Fibroblast of lung (primary cell): ENCODE data around the gene CPA1. TPM values are rescaled to one million over a fixed set of nuclear protein-coding genes. Genes with fewer than 3 reads are reported as not detected.

Source experiments
- DNase-seq, 2 donors: peaks; one replicate each; pipeline versions ENCODE4 v3.0.0 to v3.0.0-alpha.2; 2010; ENCODE audit warnings: low read depth in 2 of 2
- H2AFZ ChIP-seq: 2 replicates; pipeline ENCODE4 v1.5.1; 2012; ENCODE audit warnings: low read length, control low read depth, inconsistent platforms
- H3K27ac ChIP-seq: 2 replicates; pipeline ENCODE4 v1.5.1; 2011; ENCODE audit warnings: low read length, control low read depth; ENCODE audit not compliant: insufficient read depth
- H3K27me3 ChIP-seq: 2 replicates; pipeline ENCODE4 v1.5.1; 2011; ENCODE audit warnings: mild to moderate bottlenecking, low read length; ENCODE audit not compliant: control insufficient read depth, insufficient read depth
- H3K36me3 ChIP-seq: 2 replicates; pipeline ENCODE4 v1.5.1; 2011; ENCODE audit warnings: low read length; ENCODE audit not compliant: control insufficient read depth, insufficient read depth
- H3K4me1 ChIP-seq: 2 replicates; pipeline ENCODE4 v1.5.1; 2011; ENCODE audit warnings: low read length; ENCODE audit not compliant: control insufficient read depth, insufficient read depth; ENCODE audit errors: extremely low read depth
- H3K4me2 ChIP-seq: 2 replicates; pipeline ENCODE4 v1.5.1; 2011; ENCODE audit warnings: low read length, control low read depth; ENCODE audit not compliant: insufficient read depth; ENCODE audit errors: extremely low read depth
- H3K4me3 ChIP-seq, 4 experiments: fragments of 200-600 bp in 1 of 4; sonication (generic) in 1 of 4; replicated peaks in 1 of 4; 2 replicates each; pipeline ENCODE4 v1.5.1; 2011 to 2016; ENCODE audit warnings: low read length in 4 of 4, low read depth in 3 of 4, mild to moderate bottlenecking in 3 of 4, control low read depth in 2 of 4, inconsistent platforms in 1 of 4, mixed read lengths in 1 of 4; ENCODE audit not compliant: insufficient read depth in 1 of 4; ENCODE audit errors: control extremely low read depth in 1 of 4
- H3K79me2 ChIP-seq: 2 replicates; pipeline ENCODE4 v1.5.1; 2012; ENCODE audit warnings: mild to moderate bottlenecking, low read length, inconsistent platforms; ENCODE audit not compliant: control insufficient read depth, insufficient read depth
- H3K9ac ChIP-seq: 2 replicates; pipeline ENCODE4 v1.5.1; 2011; ENCODE audit warnings: mild to moderate bottlenecking, low read length, control low read depth; ENCODE audit not compliant: insufficient read depth
- H3K9me3 ChIP-seq: 2 replicates; pipeline ENCODE4 v1.5.1; 2012; ENCODE audit warnings: low read depth, low read length; ENCODE audit not compliant: control insufficient read depth, insufficient read depth
- H4K20me1 ChIP-seq: 2 replicates; pipeline ENCODE4 v1.5.1; 2011; ENCODE audit warnings: low read length; ENCODE audit not compliant: control insufficient read depth, insufficient read depth; ENCODE audit errors: extremely low read depth
- EZH2 ChIP-seq: IDR thresholded peaks from 2 replicates; pipeline ENCODE4 v1.5.1; 2012; ENCODE audit warnings: low read length, control low read depth, mild to moderate bottlenecking; ENCODE audit errors: missing control alignments
- polyA plus RNA-seq, 2 donors: library from polyadenylated mRNA; depleted of rRNA in 1 of 2; stranded (reverse) in 1 of 2; unstranded in 1 of 2; fragments of >200 nt; gene quantifications; 2 replicates each; pipeline ENCODE4 v1.2.1, GENCODE V29; 2011 to 2012; ENCODE audit warnings: missing spikeins in 1 of 2
- total RNA-seq: library from RNA; depleted of rRNA; stranded (reverse); fragments of >200 nt; gene quantifications from 2 replicates; pipeline ENCODE4 v1.2.1, GENCODE V29; 2014
- TF ChIP-seq, protein P1 (sequence below), 2 donors: IDR thresholded peaks in 1 of 2; conservative IDR thresholded peaks in 1 of 2; 1 replicate in 1 of 2; 2 replicates in 1 of 2; pipeline ENCODE4 v1.5.1; 2011 to 2012; ENCODE audit warnings: low read length in 2 of 2, control low read depth in 1 of 2, inconsistent platforms in 1 of 2, low read depth in 1 of 2, mild to moderate bottlenecking in 1 of 2

CPA1 gene
- total and polyA plus RNA-seq, 2 donors (not counting 1 experiment from before 2014, with no cell fraction given) = under 0.01 to 0.12 TPM

DNA sequence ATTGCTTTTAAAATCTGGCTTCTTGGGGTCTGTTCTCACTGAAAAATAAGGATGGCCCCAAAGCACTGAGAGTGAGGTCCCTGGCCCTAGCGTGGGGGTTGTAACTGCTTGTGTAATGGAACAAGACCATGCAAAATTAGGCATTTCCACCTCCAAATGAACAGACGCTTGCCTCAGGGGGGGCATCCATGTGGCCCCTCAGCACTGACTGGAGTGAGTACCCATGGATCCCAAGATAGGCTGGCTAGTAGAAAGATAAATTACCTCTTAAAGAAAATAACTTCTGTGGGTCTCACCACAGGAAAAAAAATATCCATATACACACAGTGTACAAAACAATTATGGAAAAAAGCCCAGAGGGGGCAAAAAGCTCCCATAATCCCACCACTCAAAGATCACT lies 15.2 kb upstream of the CPA1 start:
- no peak overlapping the region for H3K4me2 ChIP-seq
- H3K9me3 ChIP-seq = no peaks in the 10 kb centered on the region
- no peaks in the 10 kb centered on the region for H3K36me3 ChIP-seq
- peak in 1 of 2 donors; percentile 82 for DNase-seq
- no peaks in the 10 kb centered on the region for H4K20me1 ChIP-seq
- H3K4me3 ChIP-seq = no peak overlapping the region
- H3K27ac ChIP-seq = peak overlapping the region; percentile 30
- TF ChIP-seq, protein P1, sequence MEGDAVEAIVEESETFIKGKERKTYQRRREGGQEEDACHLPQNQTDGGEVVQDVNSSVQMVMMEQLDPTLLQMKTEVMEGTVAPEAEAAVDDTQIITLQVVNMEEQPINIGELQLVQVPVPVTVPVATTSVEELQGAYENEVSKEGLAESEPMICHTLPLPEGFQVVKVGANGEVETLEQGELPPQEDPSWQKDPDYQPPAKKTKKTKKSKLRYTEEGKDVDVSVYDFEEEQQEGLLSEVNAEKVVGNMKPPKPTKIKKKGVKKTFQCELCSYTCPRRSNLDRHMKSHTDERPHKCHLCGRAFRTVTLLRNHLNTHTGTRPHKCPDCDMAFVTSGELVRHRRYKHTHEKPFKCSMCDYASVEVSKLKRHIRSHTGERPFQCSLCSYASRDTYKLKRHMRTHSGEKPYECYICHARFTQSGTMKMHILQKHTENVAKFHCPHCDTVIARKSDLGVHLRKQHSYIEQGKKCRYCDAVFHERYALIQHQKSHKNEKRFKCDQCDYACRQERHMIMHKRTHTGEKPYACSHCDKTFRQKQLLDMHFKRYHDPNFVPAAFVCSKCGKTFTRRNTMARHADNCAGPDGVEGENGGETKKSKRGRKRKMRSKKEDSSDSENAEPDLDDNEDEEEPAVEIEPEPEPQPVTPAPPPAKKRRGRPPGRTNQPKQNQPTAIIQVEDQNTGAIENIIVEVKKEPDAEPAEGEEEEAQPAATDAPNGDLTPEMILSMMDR (conservative IDR thresholded peaks at IDR 0.05 in 1 of 2, IDR thresholded peaks at IDR 0.05 in 1 of 2; ENCODE audit: low read depth in 1 of 2, low read length in 2 of 2) = no peak
- TF ChIP-seq EZH2 = no peak
- no peak overlapping the region for H3K9ac ChIP-seq
- H3K79me2 ChIP-seq = no peaks in the 10 kb centered on the region
- H3K27me3 ChIP-seq = no peaks in the 10 kb centered on the region
- peaks cover 38% of the 10 kb centered on the region for H3K4me1 ChIP-seq
- H2AFZ ChIP-seq = no peak overlapping the region

DNA sequence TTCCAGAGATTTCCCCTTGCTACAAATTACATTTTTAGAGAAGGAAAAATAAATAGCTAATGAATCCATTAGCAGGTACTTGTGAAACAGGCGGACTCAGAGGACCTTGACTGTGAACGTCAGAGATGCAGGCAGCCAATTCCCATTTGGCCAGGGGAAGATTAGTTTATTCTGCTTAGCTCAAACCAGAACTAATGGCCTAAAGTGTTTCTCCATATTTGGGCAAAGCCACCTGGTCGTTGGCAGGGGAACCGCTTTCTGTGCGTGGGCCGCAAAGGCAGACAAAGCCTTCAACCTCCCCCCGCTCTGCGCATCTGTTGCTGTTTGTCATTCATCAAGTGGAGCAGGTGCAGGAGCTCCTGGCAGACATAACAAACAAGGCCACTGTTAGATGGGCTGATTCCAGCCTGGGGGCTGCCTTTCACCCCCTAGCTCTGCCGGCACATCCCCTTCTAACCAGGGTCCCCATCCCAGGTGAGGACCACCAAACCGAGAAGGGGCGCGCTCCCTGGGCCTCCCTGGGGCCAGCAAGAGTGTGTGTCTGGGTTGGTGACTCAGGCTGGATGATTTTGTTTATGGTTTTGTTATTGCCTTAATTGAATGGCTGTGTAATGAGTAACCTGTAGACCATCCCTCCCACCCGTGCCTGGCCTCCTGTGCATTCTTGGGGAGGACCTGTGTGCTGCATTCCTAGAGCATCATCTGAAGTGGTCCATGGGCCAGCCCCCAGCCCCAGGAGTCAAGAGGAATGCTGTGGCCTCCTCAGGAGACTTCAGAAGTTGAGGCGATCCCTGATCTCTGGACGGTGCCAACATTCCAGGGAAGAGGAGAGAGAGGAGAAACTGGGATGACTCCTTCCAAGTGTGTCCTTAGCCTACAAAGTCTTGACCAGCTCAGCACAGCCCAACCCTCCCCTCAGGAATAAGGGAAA lies 14.5 kb upstream of the CPA1 start:
- no peaks in the 10 kb centered on the region for H3K36me3 ChIP-seq
- TF ChIP-seq, protein P1 (conservative IDR thresholded peaks at IDR 0.05 in 1 of 2, IDR thresholded peaks at IDR 0.05 in 1 of 2; ENCODE audit: low read depth in 1 of 2, low read length in 2 of 2) = no peak
- no peak for TF ChIP-seq EZH2
- no peak overlapping the region for H3K4me2 ChIP-seq
- H3K4me1 ChIP-seq = peaks cover 40% of the 10 kb centered on the region
- H2AFZ ChIP-seq = no peak overlapping the region
- peak overlapping the region; percentile 54 for H3K27ac ChIP-seq
- H3K9me3 ChIP-seq = no peaks in the 10 kb centered on the region
- no peaks in the 10 kb centered on the region for H4K20me1 ChIP-seq
- H3K27me3 ChIP-seq = no peaks in the 10 kb centered on the region
- no peak overlapping the region for H3K9ac ChIP-seq
- peak; percentile 65 to 99 for DNase-seq
- no peak overlapping the region for H3K4me3 ChIP-seq
- H3K79me2 ChIP-seq = no peaks in the 10 kb centered on the region

DNA sequence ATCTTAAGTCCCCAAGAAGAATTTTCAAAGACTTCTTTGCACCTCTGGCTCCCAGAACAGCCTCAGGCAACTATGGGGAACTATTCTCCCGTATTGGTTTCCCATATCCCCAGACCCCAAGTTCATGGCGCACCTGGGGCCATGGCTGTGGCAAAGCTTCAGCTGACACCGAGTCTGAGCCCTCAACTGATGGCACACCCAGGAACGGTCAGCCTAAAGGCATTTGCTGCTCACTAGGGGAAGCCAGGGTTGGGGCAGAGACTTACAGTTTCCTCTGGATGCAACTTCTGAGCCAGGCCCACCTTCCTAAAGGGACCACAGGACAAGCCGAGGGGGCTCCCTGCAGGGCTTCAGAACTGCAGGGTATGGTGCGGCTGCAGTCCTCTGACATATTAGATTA lies 13.7 kb upstream of the CPA1 start:
- Histone ChIP-seq H2AFZ (no peak overlapping the region), H3K9me3 (no peaks in the 10 kb centered on the region), H3K4me1 (peaks cover 43% of the 10 kb centered on the region), H3K27ac (peak overlapping the region; percentile 54), H3K79me2 (no peaks in the 10 kb centered on the region), H3K36me3 (no peaks in the 10 kb centered on the region), H4K20me1 (no peaks in the 10 kb centered on the region), H3K4me2 (no peak overlapping the region), H3K4me3 (no peak overlapping the region), H3K9ac (no peak overlapping the region), H3K27me3 (no peaks in the 10 kb centered on the region)
- peak in 1 of 2 donors; percentile 43 for DNase-seq
- no peak for TF ChIP-seq EZH2
- TF ChIP-seq, protein P1 (conservative IDR thresholded peaks at IDR 0.05 in 1 of 2, IDR thresholded peaks at IDR 0.05 in 1 of 2; ENCODE audit: low read depth in 1 of 2, low read length in 2 of 2) = no peak
